PC-3 (cell line): ENCODE data around the gene ANTXR1. TPM values are rescaled to one million over a fixed set of nuclear protein-coding genes. Genes with fewer than 3 reads are reported as not detected.

Source experiments
- ATAC-seq: fragments of 200-7000 bp; cut with Tn5 transposase; 2 replicates; pipeline ENCODE4 v1.9.1; 2020; ENCODE audit warnings: mild to moderate bottlenecking, moderate library complexity
- BruUV-seq: library from RNA; stranded (reverse); fragments of 400-500 nt; replicated peaks from 2 replicates; lab custom pipeline; 2021; lab: Mats Ljungman, UMichigan
- CTCF ChIA-PET: fragments of 300-600 bp; sonication (Branson Sonifier 250); formaldehyde crosslinking; loops from one replicate; lab custom pipeline; 2022; ENCODE audit warnings: antibody characterized with exemption; lab: Charles Lee
- POLR2A ChIA-PET: fragments of 300-600 bp; sonication (Branson Sonifier 250); formaldehyde crosslinking; loops from one replicate; lab custom pipeline; 2022; ENCODE audit warnings: antibody characterized with exemption; ENCODE audit not compliant: unreplicated experiment; lab: Charles Lee
- DNase-seq: peaks from one replicate; pipeline ENCODE4 v3.0.0-alpha.2; 2015
- H2AFZ ChIP-seq: fragments of 300-600 bp; sonication (generic); 2 replicates; pipeline ENCODE4 v1.6.0; 2016; ENCODE audit warnings: antibody characterized with exemption, low read length
- H3F3A ChIP-seq: fragments of 300-600 bp; sonication (generic); one replicate; pipeline ENCODE4 v1.6.0; 2017; ENCODE audit warnings: antibody characterized with exemption, low read length, control low read depth, mild to moderate bottlenecking; ENCODE audit not compliant: unreplicated experiment
- H3K27ac ChIP-seq: fragments of 300-600 bp; sonication (generic); 2 replicates; pipeline ENCODE4 v1.5.1; 2016; ENCODE audit warnings: mild to moderate bottlenecking, low read length
- H3K27me3 ChIP-seq: fragments of 300-600 bp; sonication (generic); 2 replicates; pipeline ENCODE4 v1.6.1; 2016; ENCODE audit warnings: low read length, mixed read lengths
- H3K36me3 ChIP-seq: fragments of 300-600 bp; sonication (generic); 2 replicates; pipeline ENCODE4 v1.6.1; 2016; ENCODE audit warnings: low read depth, mixed run types, low read length, mixed read lengths
- H3K4me1 ChIP-seq: fragments of 300-600 bp; sonication (generic); 2 replicates; pipeline ENCODE4 v1.5.1; 2016; ENCODE audit warnings: low read length; ENCODE audit not compliant: insufficient read depth
- H3K4me2 ChIP-seq: fragments of 300-600 bp; sonication (generic); 2 replicates; pipeline ENCODE4 v1.6.0; 2016; ENCODE audit warnings: low read length
- H3K4me3 ChIP-seq: fragments of 300-600 bp; sonication (generic); 2 replicates; pipeline ENCODE4 v1.5.1; 2016; ENCODE audit warnings: mild to moderate bottlenecking, low read length, mixed read lengths
- H3K79me2 ChIP-seq: fragments of 300-600 bp; sonication (generic); 2 replicates; pipeline ENCODE4 v1.6.1; 2017; ENCODE audit warnings: low read length, mixed read lengths
- H3K9ac ChIP-seq: fragments of 300-600 bp; sonication (generic); 2 replicates; pipeline ENCODE4 v1.6.0; 2016; ENCODE audit warnings: mild to moderate bottlenecking, low read length
- H3K9me2 ChIP-seq: fragments of 300-600 bp; sonication (generic); replicated peaks from 2 replicates; pipeline ENCODE4 v1.6.1; 2016; ENCODE audit warnings: mixed run types, low read length, mixed read lengths
- H3K9me3 ChIP-seq: fragments of 300-600 bp; sonication (generic); 2 replicates; pipeline ENCODE4 v1.6.1; 2016; ENCODE audit warnings: low read length, mixed read lengths
- H4K20me1 ChIP-seq: fragments of 300-600 bp; sonication (generic); 2 replicates; pipeline ENCODE4 v1.6.1; 2016; ENCODE audit warnings: low read length, mixed read lengths
- CTCF ChIP-seq: fragments of 300-600 bp; sonication (generic); conservative IDR thresholded peaks from 2 replicates; pipeline ENCODE4 v1.5.1; 2017; ENCODE audit warnings: antibody characterized with exemption, low read depth, mild to moderate bottlenecking, low read length
- EZH2 ChIP-seq: fragments of 300-600 bp; sonication (generic); IDR thresholded peaks from one replicate; pipeline ENCODE4 v1.6.1; 2017; ENCODE audit warnings: antibody characterized with exemption, mild to moderate bottlenecking, low read length; ENCODE audit not compliant: unreplicated experiment
- EZH2phosphoT487 ChIP-seq: fragments of 300-600 bp; sonication (generic); IDR thresholded peaks from 2 replicates; pipeline ENCODE4 v1.6.1; 2018; ENCODE audit warnings: mild to moderate bottlenecking, antibody characterized with exemption, low read length, borderline replicate concordance
- intact Hi-C: fragments of 100-400 bp; cut with micrococcal nuclease; formaldehyde crosslinking; loops from 2 replicates; pipeline ENCODE4 v1.9.0; 2023
- total RNA-seq: library from RNA; depleted of rRNA; stranded (reverse); fragments of >200 nt; gene quantifications from 2 replicates; pipeline ENCODE4 v1.2.3, GENCODE V29; 2014

ANTXR1 gene
- total RNA-seq, 1 experiment from 2014 or later, result 31.2 TPM

DNA sequence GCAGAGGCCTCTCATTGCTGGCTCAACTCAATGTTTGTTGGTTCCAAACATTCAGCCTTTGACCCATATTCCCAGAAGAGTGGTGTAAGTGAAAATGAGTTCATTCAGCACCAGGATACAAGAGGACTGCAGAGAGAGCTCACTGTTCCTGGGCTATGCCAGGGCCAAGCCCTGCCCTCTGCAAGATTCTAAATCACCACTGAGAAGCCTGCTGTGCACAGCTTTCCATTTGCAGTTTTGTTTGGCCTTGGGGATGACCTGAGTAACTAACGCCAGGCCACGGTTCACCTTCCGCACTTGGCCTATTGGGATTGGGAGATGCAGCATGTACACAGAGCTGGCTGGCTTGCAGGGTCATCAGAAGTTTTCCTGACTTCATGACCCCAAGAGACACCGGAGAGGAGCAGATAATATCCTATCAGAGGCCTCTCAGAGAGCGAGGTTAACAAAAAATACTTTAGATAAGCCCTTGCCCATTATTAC, 25.9 kb upstream of the ANTXR1 start:
- H4K20me1 ChIP-seq, result no peaks in the 10 kb centered on the region

DNA sequence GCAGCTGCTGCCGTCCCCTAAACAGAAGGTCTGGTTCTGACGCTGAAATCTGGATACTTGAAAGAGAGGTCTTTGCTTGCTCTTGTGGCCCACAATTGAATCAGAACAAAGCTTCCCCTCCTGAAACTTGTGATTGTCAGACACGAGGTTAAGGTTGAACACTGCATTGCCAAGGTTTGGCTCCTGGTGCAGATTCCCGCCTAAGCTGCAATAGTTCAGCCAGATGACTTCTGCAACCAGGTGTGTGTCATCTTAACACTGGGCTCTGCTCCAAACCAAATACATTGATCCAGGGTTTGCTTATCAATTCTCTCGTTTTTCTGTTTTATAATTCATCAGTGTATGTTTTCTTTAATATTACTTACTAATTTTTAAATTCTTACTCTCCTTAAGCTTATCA, 23.9 kb upstream of the ANTXR1 start:
- Histone ChIP-seq H3K36me3 (no peaks in the 10 kb centered on the region), H3K9ac (no peak overlapping the region), H3K27me3 (no peaks in the 10 kb centered on the region), H3K4me1 (0 out of 2 replicates have a peak, but pooled peaks cover 3% of the 10 kb centered on the region), H4K20me1 (no peaks in the 10 kb centered on the region), H3K9me2 (no peaks in the 10 kb centered on the region), H3K27ac (no peak overlapping the region), H3F3A (no peaks in the 10 kb centered on the region), H3K9me3 (no peaks in the 10 kb centered on the region), H3K4me3 (no peak overlapping the region), H2AFZ (no peak overlapping the region), H3K79me2 (no peaks in the 10 kb centered on the region), H3K4me2 (no peak overlapping the region)
- CTCF ChIA-PET, result no interaction called here
- BruUV-seq, result no TSS peak
- POLR2A ChIA-PET, result interaction anchor here (0.7 kb wide), 1 partner anchor 523 kb away, joined by 3 read pairs; no protein-coding TSS in a partner anchor
- intact Hi-C loops, result no loop called here
- TF ChIP-seq EZH2 (no peak), CTCF (no peak), EZH2phosphoT487 (no peak)
- no peak for DNase-seq
- ATAC-seq, result no peak

More for the DNA sequence above, 25.9 kb upstream of the ANTXR1 start:
- no peak for TF ChIP-seq EZH2
- no peak for TF ChIP-seq EZH2phosphoT487
- no peak for TF ChIP-seq CTCF
- no TSS peak for BruUV-seq
- no peaks in the 10 kb centered on the region for H3K79me2 ChIP-seq
- H3K27me3 ChIP-seq, result no peaks in the 10 kb centered on the region
- H3K4me2 ChIP-seq, result no peak overlapping the region
- H3K36me3 ChIP-seq, result no peaks in the 10 kb centered on the region
- H2AFZ ChIP-seq, result no peak overlapping the region
- ChIA-PET CTCF (no interaction called here), POLR2A (no interaction called here)
- DNase-seq (no peak), ATAC-seq (no peak)
- no peaks in the 10 kb centered on the region for H3K4me1 ChIP-seq
- no peaks in the 10 kb centered on the region for H3K9me3 ChIP-seq
- no peak overlapping the region for H3K27ac ChIP-seq
- intact Hi-C loops, result no loop called here
- H3K9ac ChIP-seq, result no peak overlapping the region
- H3K9me2 ChIP-seq, result no peaks in the 10 kb centered on the region
- H3F3A ChIP-seq, result no peaks in the 10 kb centered on the region
- no peak overlapping the region for H3K4me3 ChIP-seq

- CTCF ChIA-PET, result interaction anchor here (0.5 kb wide), 1 partner anchor 21 kb away, joined by 6 read pairs; the partner anchor contains the start of gene ANTXR1
- BruUV-seq, result no TSS peak
- H3K79me2 ChIP-seq, result no peaks in the 10 kb centered on the region
Observed at GRCh38 chr2:68992341-68992740, 20.6 kb upstream of the ANTXR1 start.

More at GRCh38 chr2:68992341-68992740, 20.6 kb upstream of the ANTXR1 start:
- H2AFZ ChIP-seq, result no peak overlapping the region
- no peaks in the 10 kb centered on the region for H3F3A ChIP-seq
- no peaks in the 10 kb centered on the region for H3K9me2 ChIP-seq
- ATAC-seq (no peak), DNase-seq (no peak)
- H3K4me1 ChIP-seq, result peaks cover 26% of the 10 kb centered on the region; the same call in 1 of the 2 replicates
- H3K4me2 ChIP-seq, result no peak overlapping the region
- no peak overlapping the region for H3K9ac ChIP-seq
- POLR2A ChIA-PET, result no interaction called here
- intact Hi-C loops, result no loop called here
- TF ChIP-seq EZH2 (no peak), CTCF (no peak)
- H3K36me3 ChIP-seq, result no peaks in the 10 kb centered on the region
- H3K27me3 ChIP-seq, result no peaks in the 10 kb centered on the region
- H3K27ac ChIP-seq, result no peak overlapping the region
- H4K20me1 ChIP-seq, result no peaks in the 10 kb centered on the region
- no peak overlapping the region for H3K4me3 ChIP-seq
- H3K9me3 ChIP-seq, result no peaks in the 10 kb centered on the region
